Glutamatergic neuron (in vitro differentiated cells): Measurements from ENCODE around the gene PLEKHA1. TPM values are rescaled to one million over a fixed set of nuclear protein-coding genes. Genes with fewer than 3 reads are reported as not detected.

Source experiments
- DNase-seq: peaks from one replicate; pipeline ENCODE4 v3.0.0; 2022
- H3K27ac Mint-ChIP-seq: one replicate; pipeline ENCODE4 v1.8.0; 2020; ENCODE audit warnings: mild to moderate bottlenecking, mixed read lengths, inconsistent platforms; ENCODE audit not compliant: unreplicated experiment
- H3K27me3 Mint-ChIP-seq: one replicate; pipeline ENCODE4 v1.8.0; 2020; ENCODE audit warnings: mild to moderate bottlenecking, moderate library complexity, mixed read lengths, inconsistent platforms; ENCODE audit not compliant: unreplicated experiment
- H3K36me3 Mint-ChIP-seq: one replicate; pipeline ENCODE4 v1.8.0; 2020; ENCODE audit warnings: mild to moderate bottlenecking, mixed read lengths, inconsistent platforms; ENCODE audit not compliant: unreplicated experiment
- H3K4me1 Mint-ChIP-seq: one replicate; pipeline ENCODE4 v1.8.0; 2020; ENCODE audit warnings: mild to moderate bottlenecking, low read depth, mixed read lengths, inconsistent platforms; ENCODE audit not compliant: unreplicated experiment
- H3K4me3 Mint-ChIP-seq: one replicate; pipeline ENCODE4 v1.8.0; 2020; ENCODE audit warnings: mild to moderate bottlenecking, mixed read lengths, inconsistent platforms; ENCODE audit not compliant: unreplicated experiment
- H3K9me3 Mint-ChIP-seq: one replicate; pipeline ENCODE4 v1.8.0; 2020; ENCODE audit warnings: mild to moderate bottlenecking, moderate library complexity, mixed read lengths, inconsistent platforms; ENCODE audit not compliant: unreplicated experiment
- total RNA-seq: library from RNA; stranded (reverse); fragmentation: NEBNext Ultra II Directional; extraction: Animal tissue kit (Norgen Biotek cat#: 25700); gene quantifications from one replicate; pipeline ENCODE4 v1.2.1, GENCODE V29; 2021; ENCODE audit not compliant: unreplicated experiment
- TF ChIP-seq, protein P1 (sequence below): fragments of 200-600 bp; sonication (generic); IDR thresholded peaks from one replicate; pipeline ENCODE4 v1.5.0; 2021; ENCODE audit not compliant: partially characterized antibody, unreplicated experiment

PLEKHA1 gene
- total RNA-seq, 1 donor from 2014 or later = 31.4 TPM

- DNase-seq = no peak
- Mint-ChIP-seq H3K4me1 (no peaks in the 10 kb centered on the region), H3K4me3 (no peak overlapping the region), H3K36me3 (peaks cover 10% of the 10 kb centered on the region), H3K9me3 (peaks cover 2% of the 10 kb centered on the region), H3K27ac (no peak overlapping the region), H3K27me3 (no peaks in the 10 kb centered on the region)
- TF ChIP-seq, protein P1, sequence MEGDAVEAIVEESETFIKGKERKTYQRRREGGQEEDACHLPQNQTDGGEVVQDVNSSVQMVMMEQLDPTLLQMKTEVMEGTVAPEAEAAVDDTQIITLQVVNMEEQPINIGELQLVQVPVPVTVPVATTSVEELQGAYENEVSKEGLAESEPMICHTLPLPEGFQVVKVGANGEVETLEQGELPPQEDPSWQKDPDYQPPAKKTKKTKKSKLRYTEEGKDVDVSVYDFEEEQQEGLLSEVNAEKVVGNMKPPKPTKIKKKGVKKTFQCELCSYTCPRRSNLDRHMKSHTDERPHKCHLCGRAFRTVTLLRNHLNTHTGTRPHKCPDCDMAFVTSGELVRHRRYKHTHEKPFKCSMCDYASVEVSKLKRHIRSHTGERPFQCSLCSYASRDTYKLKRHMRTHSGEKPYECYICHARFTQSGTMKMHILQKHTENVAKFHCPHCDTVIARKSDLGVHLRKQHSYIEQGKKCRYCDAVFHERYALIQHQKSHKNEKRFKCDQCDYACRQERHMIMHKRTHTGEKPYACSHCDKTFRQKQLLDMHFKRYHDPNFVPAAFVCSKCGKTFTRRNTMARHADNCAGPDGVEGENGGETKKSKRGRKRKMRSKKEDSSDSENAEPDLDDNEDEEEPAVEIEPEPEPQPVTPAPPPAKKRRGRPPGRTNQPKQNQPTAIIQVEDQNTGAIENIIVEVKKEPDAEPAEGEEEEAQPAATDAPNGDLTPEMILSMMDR = no peak
These were observed 13.5 kb upstream of the PLEKHA1 start for GRCh38 chr10:122361046-122361445.

- DNase-seq = no peak
- Mint-ChIP-seq H3K9me3 (peaks cover 5% of the 10 kb centered on the region), H3K27ac (no peak overlapping the region), H3K36me3 (peaks cover 15% of the 10 kb centered on the region), H3K4me3 (no peak overlapping the region), H3K27me3 (no peaks in the 10 kb centered on the region), H3K4me1 (no peaks in the 10 kb centered on the region)
- TF ChIP-seq, protein P1 = no peak
These were observed 12.4 kb upstream of the PLEKHA1 start for GRCh38 chr10:122362031-122362592.

GRCh38 chr10:122362621-122363020, 11.9 kb upstream of the PLEKHA1 start:
- H3K4me3 Mint-ChIP-seq = no peak overlapping the region
- no peaks in the 10 kb centered on the region for H3K27me3 Mint-ChIP-seq

GRCh38 chr10:122363311-122363710, 11.2 kb upstream of the PLEKHA1 start:
- Mint-ChIP-seq H3K4me3 (no peak overlapping the region), H3K36me3 (peaks cover 12% of the 10 kb centered on the region), H3K4me1 (no peaks in the 10 kb centered on the region), H3K27me3 (no peaks in the 10 kb centered on the region), H3K27ac (no peak overlapping the region), H3K9me3 (peaks cover 5% of the 10 kb centered on the region)
- DNase-seq = no peak
- TF ChIP-seq, protein P1 = no peak

More at GRCh38 chr10:122362621-122363020, 11.9 kb upstream of the PLEKHA1 start:
- peaks cover 5% of the 10 kb centered on the region for H3K9me3 Mint-ChIP-seq
- no peaks in the 10 kb centered on the region for H3K4me1 Mint-ChIP-seq
- H3K27ac Mint-ChIP-seq = no peak overlapping the region
- no peak for DNase-seq
- H3K36me3 Mint-ChIP-seq = peaks cover 15% of the 10 kb centered on the region
- TF ChIP-seq, protein P1 = no peak

DNA sequence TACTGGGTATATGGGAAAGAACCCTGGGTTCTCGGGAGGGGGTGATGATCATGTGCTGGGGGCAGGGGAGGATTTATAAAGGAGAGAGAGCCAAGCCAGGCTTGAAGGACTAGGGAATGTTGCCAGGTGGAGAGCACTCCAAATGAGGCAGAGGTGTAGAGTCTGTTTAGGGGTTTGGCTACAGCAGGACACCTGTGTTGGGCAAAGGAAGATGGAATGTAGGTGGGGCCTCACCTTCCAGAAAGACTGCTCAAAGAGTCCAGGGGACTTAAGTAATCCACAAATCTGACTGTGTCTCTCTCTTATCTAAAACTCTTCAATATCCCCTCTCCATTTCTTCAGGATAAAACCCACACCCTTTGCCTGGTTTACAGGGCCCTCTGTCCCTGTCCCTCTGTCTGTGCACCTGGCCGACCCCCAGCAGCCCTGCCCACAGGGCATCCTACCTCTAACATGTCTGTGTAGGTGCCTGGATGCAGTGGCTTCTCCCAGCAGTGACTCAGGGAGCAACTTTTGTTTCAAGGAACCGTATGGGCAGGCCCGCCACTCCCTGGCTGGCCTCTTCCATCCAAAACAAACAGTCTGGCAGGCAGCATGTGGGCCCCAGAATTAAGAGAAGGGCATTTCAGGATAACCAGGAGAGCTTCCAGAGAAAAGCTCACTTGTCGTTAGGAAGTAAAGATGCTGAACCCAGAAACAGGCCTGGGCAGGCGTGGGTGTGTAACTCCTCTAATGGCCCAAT, 10.6 kb upstream of the PLEKHA1 start:
- TF ChIP-seq, protein P1 = no peak
- Mint-ChIP-seq H3K27me3 (no peaks in the 10 kb centered on the region), H3K4me3 (no peak overlapping the region)

More for the DNA sequence above, 10.6 kb upstream of the PLEKHA1 start:
- Mint-ChIP-seq H3K4me1 (no peaks in the 10 kb centered on the region), H3K9me3 (peaks cover 6% of the 10 kb centered on the region), H3K36me3 (peaks cover 6% of the 10 kb centered on the region), H3K27ac (no peak overlapping the region)
- no peak for DNase-seq
